Measurements from ENCODE around the gene RPS6KA2. TPM values are rescaled to one million over a fixed set of nuclear protein-coding genes. Genes with fewer than 3 reads are reported as not detected.

The RPS6KA2 gene
- polyA plus RNA-seq, 1 donor (not counting 4 experiments of a cell fraction or from before 2014, with no cell fraction given), result 8.2 TPM

DNA sequence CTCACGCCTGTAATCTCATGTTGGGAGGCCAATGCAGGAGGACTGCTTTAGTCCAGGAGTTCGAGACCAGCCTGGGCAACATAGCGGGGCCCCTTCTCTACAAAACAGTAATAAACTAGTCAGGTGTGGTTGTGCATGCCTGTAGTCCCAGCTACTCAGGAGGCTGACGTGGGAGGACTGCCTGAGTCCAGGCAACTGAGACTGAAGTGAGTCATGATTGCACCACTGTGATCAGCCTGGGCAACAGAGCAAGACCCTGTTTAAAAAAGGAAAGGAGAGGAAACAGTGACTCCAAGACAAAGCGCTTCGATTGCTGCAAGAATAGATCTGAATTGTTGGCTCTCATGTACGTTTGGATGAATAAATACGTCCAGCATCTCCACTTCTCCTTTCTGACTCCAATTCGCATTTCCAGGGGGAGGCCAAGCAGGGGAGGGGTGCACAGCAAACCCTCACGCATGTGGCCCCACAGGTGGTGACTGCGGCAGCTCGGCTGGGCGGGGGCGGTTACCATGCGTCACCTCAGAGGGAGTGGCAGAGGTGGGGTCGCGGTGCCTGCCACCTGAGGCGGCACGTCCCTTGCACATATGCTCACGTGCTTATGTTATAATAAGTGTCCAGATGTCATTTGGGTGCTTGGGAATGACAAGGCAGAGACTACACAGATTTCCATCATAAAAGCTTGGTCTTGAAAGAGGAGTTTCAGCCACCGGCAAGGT, 149.2 kb downstream of the RPS6KA2 start:
- no peaks in the 10 kb centered on the region for H3K4me1 ChIP-seq (ENCODE audit: control insufficient read depth, extremely low read depth, insufficient read depth, low read length)
- no peaks in the 10 kb centered on the region for H3K9me3 ChIP-seq (ENCODE audit: control insufficient read depth, low read depth, low read length)
- dilution Hi-C loops (cut with MboI; ENCODE audit: extremely low pct_ligation_motif_present, low sequenced_read_pairs), result no loop called here
- DNase-seq (ENCODE audit: low read depth, low spot score), result no peak
- H3K27me3 ChIP-seq (ENCODE audit: control insufficient read depth, extremely low read depth, insufficient read depth, low read length), result peaks cover 4% of the 10 kb centered on the region
- H2AFZ ChIP-seq (ENCODE audit: control insufficient read depth, low read length), result no peak overlapping the region
- H4K20me1 ChIP-seq (ENCODE audit: control insufficient read depth, extremely low read depth, insufficient read depth, low read length), result no peaks in the 10 kb centered on the region
- H3K9me1 ChIP-seq (ENCODE audit: control insufficient read depth, extremely low read depth, insufficient read depth, low read length), result no peaks in the 10 kb centered on the region
- H3K9ac ChIP-seq (ENCODE audit: control insufficient read depth, extremely low read depth, insufficient read depth, low read length), result no peak overlapping the region
- H3K79me2 ChIP-seq (ENCODE audit: control insufficient read depth, insufficient read depth, low read length), result no peaks in the 10 kb centered on the region
- no peak overlapping the region for H3K4me2 ChIP-seq (ENCODE audit: control insufficient read depth, extremely low read depth, insufficient read depth, low read depth, low read length)
- H3K4me3 ChIP-seq (ENCODE audit: control insufficient read depth in 2 of 3, extremely low read depth in 1 of 3, insufficient read depth in 2 of 3, low read depth in 1 of 3, low read length in 3 of 3), result no peak overlapping the region
- no peak for FAIRE-seq
- H3K27ac ChIP-seq (ENCODE audit: control insufficient read depth, insufficient read depth, low read length), result no peak overlapping the region
- no peak for TF ChIP-seq EZH2 (IDR thresholded peaks at IDR 0.05; ENCODE audit: low read length)
- TF ChIP-seq, protein P1, sequence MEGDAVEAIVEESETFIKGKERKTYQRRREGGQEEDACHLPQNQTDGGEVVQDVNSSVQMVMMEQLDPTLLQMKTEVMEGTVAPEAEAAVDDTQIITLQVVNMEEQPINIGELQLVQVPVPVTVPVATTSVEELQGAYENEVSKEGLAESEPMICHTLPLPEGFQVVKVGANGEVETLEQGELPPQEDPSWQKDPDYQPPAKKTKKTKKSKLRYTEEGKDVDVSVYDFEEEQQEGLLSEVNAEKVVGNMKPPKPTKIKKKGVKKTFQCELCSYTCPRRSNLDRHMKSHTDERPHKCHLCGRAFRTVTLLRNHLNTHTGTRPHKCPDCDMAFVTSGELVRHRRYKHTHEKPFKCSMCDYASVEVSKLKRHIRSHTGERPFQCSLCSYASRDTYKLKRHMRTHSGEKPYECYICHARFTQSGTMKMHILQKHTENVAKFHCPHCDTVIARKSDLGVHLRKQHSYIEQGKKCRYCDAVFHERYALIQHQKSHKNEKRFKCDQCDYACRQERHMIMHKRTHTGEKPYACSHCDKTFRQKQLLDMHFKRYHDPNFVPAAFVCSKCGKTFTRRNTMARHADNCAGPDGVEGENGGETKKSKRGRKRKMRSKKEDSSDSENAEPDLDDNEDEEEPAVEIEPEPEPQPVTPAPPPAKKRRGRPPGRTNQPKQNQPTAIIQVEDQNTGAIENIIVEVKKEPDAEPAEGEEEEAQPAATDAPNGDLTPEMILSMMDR (optimal IDR thresholded peaks at IDR 0.05 in 1 of 3, IDR thresholded peaks at IDR 0.05 in 1 of 3, conservative IDR thresholded peaks at IDR 0.05 in 1 of 3; ENCODE audit: extremely low read depth in 1 of 3, insufficient read depth in 2 of 3, low read length in 3 of 3), result no peak
- H3K36me3 ChIP-seq (ENCODE audit: control insufficient read depth in 2 of 2, extremely low read depth in 1 of 2, insufficient read depth in 2 of 2, low read length in 2 of 2), result no peaks in the 10 kb centered on the region

DNA sequence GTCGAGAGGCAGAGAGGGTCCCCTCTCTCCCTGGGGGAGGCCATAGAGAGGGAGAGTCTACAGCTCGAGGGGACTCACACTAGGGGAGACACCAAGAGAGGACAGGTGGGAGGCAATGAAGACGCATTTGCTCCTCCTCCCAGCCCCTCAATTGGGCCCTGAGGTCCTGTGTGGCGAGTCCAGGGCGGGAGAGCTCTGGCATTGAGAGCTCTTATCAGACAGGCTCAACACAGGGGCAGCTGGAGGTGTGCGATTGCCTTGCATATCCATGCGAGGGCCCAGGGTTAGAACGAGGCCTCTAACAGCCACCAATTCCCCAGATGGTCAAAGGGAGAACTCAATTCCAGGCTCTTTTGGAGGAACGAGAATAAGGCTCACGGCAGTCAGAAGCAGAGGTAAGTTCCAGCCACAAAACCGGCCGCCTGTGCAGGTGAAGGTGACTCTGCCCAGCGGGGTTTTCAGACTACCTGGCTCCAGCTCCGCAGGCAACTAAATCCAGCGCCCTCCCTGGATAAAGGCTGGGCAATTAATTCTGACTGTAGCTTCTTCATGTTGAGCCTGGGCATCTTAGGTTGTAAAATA, 150.3 kb downstream of the RPS6KA2 start:
- no peak overlapping the region for H2AFZ ChIP-seq (ENCODE audit: control insufficient read depth, low read length)
- H3K4me3 ChIP-seq (ENCODE audit: control insufficient read depth in 2 of 3, extremely low read depth in 1 of 3, insufficient read depth in 2 of 3, low read depth in 1 of 3, low read length in 3 of 3), result no peak overlapping the region
- no peaks in the 10 kb centered on the region for H3K4me1 ChIP-seq (ENCODE audit: control insufficient read depth, extremely low read depth, insufficient read depth, low read length)
- no peak for DNase-seq (ENCODE audit: low read depth, low spot score)
- dilution Hi-C loops (cut with MboI; ENCODE audit: extremely low pct_ligation_motif_present, low sequenced_read_pairs), result no loop called here
- H3K79me2 ChIP-seq (ENCODE audit: control insufficient read depth, insufficient read depth, low read length), result no peaks in the 10 kb centered on the region
- H3K9me1 ChIP-seq (ENCODE audit: control insufficient read depth, extremely low read depth, insufficient read depth, low read length), result no peaks in the 10 kb centered on the region
- no peaks in the 10 kb centered on the region for H4K20me1 ChIP-seq (ENCODE audit: control insufficient read depth, extremely low read depth, insufficient read depth, low read length)
- H3K9me3 ChIP-seq (ENCODE audit: control insufficient read depth, low read depth, low read length), result no peaks in the 10 kb centered on the region
- no peak overlapping the region for H3K27ac ChIP-seq (ENCODE audit: control insufficient read depth, insufficient read depth, low read length)
- H3K4me2 ChIP-seq (ENCODE audit: control insufficient read depth, extremely low read depth, insufficient read depth, low read depth, low read length), result no peak overlapping the region
- no peak overlapping the region for H3K9ac ChIP-seq (ENCODE audit: control insufficient read depth, extremely low read depth, insufficient read depth, low read length)
- peaks cover 4% of the 10 kb centered on the region for H3K27me3 ChIP-seq (ENCODE audit: control insufficient read depth, extremely low read depth, insufficient read depth, low read length)
- TF ChIP-seq, protein P1 (optimal IDR thresholded peaks at IDR 0.05 in 1 of 3, IDR thresholded peaks at IDR 0.05 in 1 of 3, conservative IDR thresholded peaks at IDR 0.05 in 1 of 3; ENCODE audit: extremely low read depth in 1 of 3, insufficient read depth in 2 of 3, low read length in 3 of 3), result no peak
- no peak for TF ChIP-seq EZH2 (IDR thresholded peaks at IDR 0.05; ENCODE audit: low read length)
- H3K36me3 ChIP-seq (ENCODE audit: control insufficient read depth in 2 of 2, extremely low read depth in 1 of 2, insufficient read depth in 2 of 2, low read length in 2 of 2), result no peaks in the 10 kb centered on the region
- no peak for FAIRE-seq
